ENCODE data around the gene CCDC136.

CCDC136 gene

GRCh38 chr7:128847721-128848211 is 56.0 kb downstream of the CCDC136 start:
- no peak for TF ChIP-seq CTCF (IDR thresholded peaks at IDR 0.05; ENCODE audit: extremely low read depth, insufficient read depth, missing control alignments)
- no peak for DNase-seq (ENCODE audit: low spot score)
- in situ Hi-C loops (cut with MboI; ENCODE audit: low pct_unique_long_range_greater_than_20kb, low sequenced_read_pairs, unreplicated experiment) = no loop called here

GRCh38 chr7:128848289-128849155 is 56.8 kb downstream of the CCDC136 start:
- TF ChIP-seq CTCF (IDR thresholded peaks at IDR 0.05; ENCODE audit: extremely low read depth, insufficient read depth, missing control alignments) = no peak
- in situ Hi-C loops (cut with MboI; ENCODE audit: low pct_unique_long_range_greater_than_20kb, low sequenced_read_pairs, unreplicated experiment) = no loop called here
- no peak for DNase-seq (ENCODE audit: low spot score)

GRCh38 chr7:128849156-128849515 is 57.4 kb downstream of the CCDC136 start:
- no peak for TF ChIP-seq CTCF (IDR thresholded peaks at IDR 0.05; ENCODE audit: extremely low read depth, insufficient read depth, missing control alignments)
- in situ Hi-C loops (cut with MboI; ENCODE audit: low pct_unique_long_range_greater_than_20kb, low sequenced_read_pairs, unreplicated experiment) = no loop called here
- no peak for DNase-seq (ENCODE audit: low spot score)

GRCh38 chr7:128849804-128850490 is 58.2 kb downstream of the CCDC136 start:
- DNase-seq (ENCODE audit: low spot score) = no peak
- no peak for TF ChIP-seq CTCF (IDR thresholded peaks at IDR 0.05; ENCODE audit: extremely low read depth, insufficient read depth, missing control alignments)
- in situ Hi-C loops (cut with MboI; ENCODE audit: low pct_unique_long_range_greater_than_20kb, low sequenced_read_pairs, unreplicated experiment) = no loop called here

- no peak for TF ChIP-seq CTCF (IDR thresholded peaks at IDR 0.05; ENCODE audit: extremely low read depth, insufficient read depth, missing control alignments)
- no peak for DNase-seq (ENCODE audit: low spot score)
- in situ Hi-C loops (cut with MboI; ENCODE audit: low pct_unique_long_range_greater_than_20kb, low sequenced_read_pairs, unreplicated experiment) = no loop called here
Observed at GRCh38 chr7:128852537-128853254, 60.9 kb downstream of the CCDC136 start.

GRCh38 chr7:128853799-128854198 is 62.0 kb downstream of the CCDC136 start:
- TF ChIP-seq CTCF (IDR thresholded peaks at IDR 0.05; ENCODE audit: extremely low read depth, insufficient read depth, missing control alignments) = no peak
- in situ Hi-C loops (cut with MboI; ENCODE audit: low pct_unique_long_range_greater_than_20kb, low sequenced_read_pairs, unreplicated experiment) = no loop called here
- DNase-seq (ENCODE audit: low spot score) = no peak
